H9 (cell line): ENCODE results near the gene TTC28. TPM values are rescaled to one million over a fixed set of nuclear protein-coding genes. Genes with fewer than 3 reads are reported as not detected.

ENCODE experiments used
- DNase-seq: peaks from one replicate; pipeline ENCODE4 v3.0.0-alpha.2; 2017
- H2AFZ ChIP-seq: one replicate; pipeline ENCODE4 v1.6.1; 2013; ENCODE audit warnings: mild to moderate bottlenecking, low read length, control low read depth, moderate library complexity
- H2AK5ac ChIP-seq: 2 replicates; pipeline ENCODE4 v1.6.1; 2013; ENCODE audit warnings: low read length, control low read depth, mixed read lengths; ENCODE audit not compliant: insufficient read length
- H2BK120ac ChIP-seq: one replicate; pipeline ENCODE4 v1.6.1; 2013; ENCODE audit warnings: low read depth, mild to moderate bottlenecking, low read length, control low read depth, inconsistent platforms; ENCODE audit not compliant: poor library complexity, severe bottlenecking
- H2BK12ac ChIP-seq: 2 replicates; pipeline ENCODE4 v1.6.1; 2013; ENCODE audit warnings: low read length, control low read depth, mixed read lengths, low read depth; ENCODE audit not compliant: insufficient read length
- H2BK15ac ChIP-seq: 2 replicates; pipeline ENCODE4 v1.6.1; 2013; ENCODE audit warnings: low read depth, low read length, control low read depth
- H2BK20ac ChIP-seq: one replicate; pipeline ENCODE4 v1.6.1; 2013; ENCODE audit warnings: low read depth, mild to moderate bottlenecking, low read length, control low read depth, inconsistent platforms; ENCODE audit not compliant: poor library complexity, severe bottlenecking
- H2BK5ac ChIP-seq: 2 replicates; pipeline ENCODE4 v1.6.1; 2013; ENCODE audit warnings: low read length, control low read depth, mixed read lengths; ENCODE audit not compliant: insufficient read length
- H3K14ac ChIP-seq: 2 replicates; pipeline ENCODE4 v1.6.1; 2013; ENCODE audit warnings: low read length, control low read depth; ENCODE audit not compliant: insufficient read depth
- H3K18ac ChIP-seq: 2 replicates; pipeline ENCODE4 v1.6.1; 2013; ENCODE audit warnings: low read depth, mild to moderate bottlenecking, mixed read lengths, low read length, control low read depth; ENCODE audit not compliant: insufficient read length
- H3K23ac ChIP-seq: 2 replicates; pipeline ENCODE4 v1.6.1; 2013; ENCODE audit warnings: low read length, control low read depth, mixed read lengths, low read depth; ENCODE audit not compliant: insufficient read length
- H3K23me2 ChIP-seq: 2 replicates; pipeline ENCODE4 v1.6.1; 2013; ENCODE audit warnings: low read depth, mild to moderate bottlenecking, mixed read lengths, low read length, control low read depth; ENCODE audit not compliant: insufficient read length, poor library complexity, severe bottlenecking
- H3K27ac ChIP-seq: 2 replicates; pipeline ENCODE4 v1.5.1; 2013; ENCODE audit warnings: low read length, control low read depth, mixed read lengths, low read depth; ENCODE audit not compliant: insufficient read length
- H3K27me3 ChIP-seq: 2 replicates; pipeline ENCODE4 v1.6.1; 2013; ENCODE audit warnings: low read length, control low read depth, inconsistent platforms; ENCODE audit not compliant: insufficient read depth
- H3K4ac ChIP-seq: 2 replicates; pipeline ENCODE4 v1.6.1; 2013; ENCODE audit warnings: low read depth, mild to moderate bottlenecking, control low read depth, inconsistent platforms, low read length, moderate library complexity
- H3K4me1 ChIP-seq: 2 replicates; pipeline ENCODE4 v1.6.1; 2013; ENCODE audit warnings: low read length, control low read depth, inconsistent platforms; ENCODE audit not compliant: insufficient read depth
- H3K4me2 ChIP-seq: 2 replicates; pipeline ENCODE4 v1.6.1; 2013; ENCODE audit warnings: low read length, control low read depth, mixed read lengths; ENCODE audit not compliant: insufficient read length, insufficient read depth
- H3K56ac ChIP-seq: 2 replicates; pipeline ENCODE4 v1.6.1; 2013; ENCODE audit warnings: low read depth, mild to moderate bottlenecking, mixed read lengths, low read length, control low read depth; ENCODE audit not compliant: insufficient read length
- H3K79me1 ChIP-seq: 2 replicates; pipeline ENCODE4 v1.6.1; 2013; ENCODE audit warnings: low read depth, mild to moderate bottlenecking, moderate library complexity, low read length, control low read depth, inconsistent platforms; ENCODE audit not compliant: insufficient read depth, poor library complexity, severe bottlenecking
- H3K79me2 ChIP-seq: 2 replicates; pipeline ENCODE4 v1.6.1; 2013; ENCODE audit warnings: low read length, control low read depth, inconsistent platforms; ENCODE audit not compliant: insufficient read depth
- H3K9ac ChIP-seq: 2 replicates; pipeline ENCODE4 v1.6.1; 2013; ENCODE audit warnings: low read length, control low read depth, mixed read lengths; ENCODE audit not compliant: insufficient read length; ENCODE audit errors: extremely low read depth
- H3K9me3 ChIP-seq: one replicate; pipeline ENCODE4 v1.6.1; 2013; ENCODE audit warnings: low read depth, low read length, inconsistent platforms; ENCODE audit not compliant: control insufficient read depth
- H3T11ph ChIP-seq: one replicate; pipeline ENCODE4 v1.6.1; 2013; ENCODE audit warnings: mild to moderate bottlenecking, low read length, control low read depth, inconsistent platforms
- H4K20me1 ChIP-seq: one replicate; pipeline ENCODE4 v1.6.1; 2013; ENCODE audit not compliant: control insufficient read depth, insufficient read length, insufficient read depth
- H4K5ac ChIP-seq: 2 replicates; pipeline ENCODE4 v1.6.1; 2013; ENCODE audit warnings: low read depth, mild to moderate bottlenecking, mixed read lengths, low read length, control low read depth; ENCODE audit not compliant: insufficient read length
- H4K8ac ChIP-seq: replicated peaks from 2 replicates; pipeline ENCODE4 v1.6.1; 2013; ENCODE audit warnings: low read length, control low read depth, mixed read lengths, low read depth; ENCODE audit not compliant: insufficient read length
- H4K91ac ChIP-seq: 2 replicates; pipeline ENCODE4 v1.6.1; 2013; ENCODE audit warnings: low read depth, mild to moderate bottlenecking, moderate library complexity, mixed read lengths, low read length, control low read depth; ENCODE audit not compliant: insufficient read length
- H3K27ac Mint-ChIP-seq, 3 experiments: 2 replicates in 2 of 3; 3 replicates in 1 of 3; pipeline ENCODE4 v1.8.0; 2020 to 2021; ENCODE audit warnings: mixed read lengths in 3 of 3, mild to moderate bottlenecking in 1 of 3, moderate library complexity in 1 of 3
- H3K27me3 Mint-ChIP-seq: 2 replicates; pipeline ENCODE4 v1.8.0; 2021; ENCODE audit warnings: low read depth, mild to moderate bottlenecking, moderate library complexity, mixed read lengths
- H3K36me3 Mint-ChIP-seq, 3 experiments: 2 replicates in 2 of 3; 3 replicates in 1 of 3; pipeline ENCODE4 v1.8.0; 2020 to 2021; ENCODE audit warnings: low read depth in 3 of 3, mixed read lengths in 3 of 3; ENCODE audit not compliant: insufficient read depth in 1 of 3
- H3K4me1 Mint-ChIP-seq, 2 experiments: 2 replicates each; pipeline ENCODE4 v1.8.0; 2020; ENCODE audit warnings: mixed read lengths in 2 of 2
- H3K4me3 Mint-ChIP-seq, 2 experiments: 2 replicates in 1 of 2; 3 replicates in 1 of 2; pipeline ENCODE4 v1.8.0; 2020 to 2021; ENCODE audit warnings: mild to moderate bottlenecking in 2 of 2, mixed read lengths in 2 of 2, moderate library complexity in 1 of 2
- H3K9me3 Mint-ChIP-seq, 2 experiments: 2 replicates in 1 of 2; 3 replicates in 1 of 2; pipeline ENCODE4 v1.8.0; 2020; ENCODE audit warnings: mild to moderate bottlenecking in 2 of 2, mixed read lengths in 2 of 2, moderate library complexity in 1 of 2
- WGBS: extraction: QIAGEN DNeasy Blood & Tissue Kit; methylation state at CpG from one replicate; pipeline ENCODE4 v1.1.7; 2013; ENCODE audit warnings: missing lambda C conversion rate, low lambda C conversion rate, mixed read lengths; ENCODE audit not compliant: insufficient read length; ENCODE audit errors: extremely low coverage; 5-methylcytosine and 5-hydroxymethylcytosine counted together
- total RNA-seq: library from RNA; stranded (reverse); gene quantifications from 2 replicates; pipeline ENCODE4 v1.2.1, GENCODE V29; 2021
- TF ChIP-seq, protein P1 (sequence below): fragments of 200-600 bp; sonication (generic); conservative IDR thresholded peaks from 3 replicates; pipeline ENCODE4 v1.8.0; 2021; ENCODE audit warnings: antibody characterized with exemption, mild to moderate bottlenecking

Gene TTC28
- total RNA-seq, 1 experiment from 2014 or later: 13.6 TPM

- Histone ChIP-seq H3T11ph (no peak overlapping the region), H3K56ac (no peak overlapping the region), H2BK5ac (no peak overlapping the region), H2BK20ac (no peak overlapping the region), H3K18ac (no peak overlapping the region), H4K8ac (no peak overlapping the region), H3K23ac (no peak overlapping the region), H3K14ac (no peak overlapping the region), H2BK120ac (no peak overlapping the region), H2BK12ac (no peak overlapping the region), H3K9me3 (no peaks in the 10 kb centered on the region), H3K4me1 (peaks cover 7% of the 10 kb centered on the region; the same call in 1 of the 2 replicates), H4K91ac (no peak overlapping the region), H3K79me1 (no peaks in the 10 kb centered on the region), H3K27me3 (no peaks in the 10 kb centered on the region), H3K79me2 (no peaks in the 10 kb centered on the region), H2AK5ac (no peak overlapping the region), H4K20me1 (no peaks in the 10 kb centered on the region), H3K23me2 (no peaks in the 10 kb centered on the region), H4K5ac (no peak overlapping the region), H3K27ac (no peak overlapping the region), H3K4ac (no peak overlapping the region), H3K9ac (no peak overlapping the region), H2AFZ (no peak overlapping the region), H2BK15ac (no peak overlapping the region), H3K4me2 (no peak overlapping the region)
- no peaks in the 10 kb centered on the region; the same call in none of the 2 replicates for H3K27me3 Mint-ChIP-seq
- WGBS: no CpG with 5 or more reads among the region's 2 CpGs
- TF ChIP-seq, protein P1, sequence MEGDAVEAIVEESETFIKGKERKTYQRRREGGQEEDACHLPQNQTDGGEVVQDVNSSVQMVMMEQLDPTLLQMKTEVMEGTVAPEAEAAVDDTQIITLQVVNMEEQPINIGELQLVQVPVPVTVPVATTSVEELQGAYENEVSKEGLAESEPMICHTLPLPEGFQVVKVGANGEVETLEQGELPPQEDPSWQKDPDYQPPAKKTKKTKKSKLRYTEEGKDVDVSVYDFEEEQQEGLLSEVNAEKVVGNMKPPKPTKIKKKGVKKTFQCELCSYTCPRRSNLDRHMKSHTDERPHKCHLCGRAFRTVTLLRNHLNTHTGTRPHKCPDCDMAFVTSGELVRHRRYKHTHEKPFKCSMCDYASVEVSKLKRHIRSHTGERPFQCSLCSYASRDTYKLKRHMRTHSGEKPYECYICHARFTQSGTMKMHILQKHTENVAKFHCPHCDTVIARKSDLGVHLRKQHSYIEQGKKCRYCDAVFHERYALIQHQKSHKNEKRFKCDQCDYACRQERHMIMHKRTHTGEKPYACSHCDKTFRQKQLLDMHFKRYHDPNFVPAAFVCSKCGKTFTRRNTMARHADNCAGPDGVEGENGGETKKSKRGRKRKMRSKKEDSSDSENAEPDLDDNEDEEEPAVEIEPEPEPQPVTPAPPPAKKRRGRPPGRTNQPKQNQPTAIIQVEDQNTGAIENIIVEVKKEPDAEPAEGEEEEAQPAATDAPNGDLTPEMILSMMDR: no peak
- H3K4me3 Mint-ChIP-seq: peak overlapping the region in 1 of 2 experiments; percentile 27; a peak in 1 of 5 replicates
- DNase-seq: no peak
- H3K4me1 Mint-ChIP-seq: peaks cover 35% of the 10 kb centered on the region in 2 experiments
- H3K27ac Mint-ChIP-seq: peak overlapping the region in 2 of 3 experiments; percentile 5 to 36; a peak in 4 of 7 replicates
- no peaks in the 10 kb centered on the region; a peak in 1 of 7 replicates for H3K36me3 Mint-ChIP-seq
- H3K9me3 Mint-ChIP-seq: no peaks in the 10 kb centered on the region
These were observed 567.5 kb downstream of the TTC28 start for GRCh38 chr22:28112190-28112544.
